HG03558 (cell line): ENCODE results near the gene EFTUD2.

Experiments used
- ATAC-seq: cut with Tn5 transposase; IDR thresholded peaks from one replicate; pipeline ENCODE4 v1.9.1; 2021; ENCODE audit warnings: moderate number of reproducible peaks; ENCODE audit not compliant: unreplicated experiment; ENCODE audit errors: extremely low read depth

Gene EFTUD2

GRCh38 chr17:44912763-44913544 lies 13.7 kb upstream of the EFTUD2 start:
- no peak for ATAC-seq

- ATAC-seq: no peak
Observed at GRCh38 chr17:44911133-44912001, 12.1 kb upstream of the EFTUD2 start.

- ATAC-seq: no peak
Observed at GRCh38 chr17:44910231-44911106, 11.2 kb upstream of the EFTUD2 start.

- ATAC-seq: no peak
Observed at GRCh38 chr17:44909681-44910144, 10.5 kb upstream of the EFTUD2 start.

- no peak for ATAC-seq
Observed at GRCh38 chr17:44908761-44909326, 9.6 kb upstream of the EFTUD2 start.

- ATAC-seq: no peak
Observed at GRCh38 chr17:44907729-44908470, 8.7 kb upstream of the EFTUD2 start.

- ATAC-seq: no peak
Observed at GRCh38 chr17:44906763-44907728, 7.8 kb upstream of the EFTUD2 start.

- ATAC-seq: no peak
Observed at GRCh38 chr17:44906010-44906646, 6.9 kb upstream of the EFTUD2 start.

- ATAC-seq: no peak
Observed at GRCh38 chr17:44905006-44906000, 6.1 kb upstream of the EFTUD2 start.

- ATAC-seq: no peak
Observed at GRCh38 chr17:44904001-44904984, 5.0 kb upstream of the EFTUD2 start.

GRCh38 chr17:44903012-44903685 lies 3.9 kb upstream of the EFTUD2 start:
- no peak for ATAC-seq

GRCh38 chr17:44902135-44902760 lies 3.0 kb upstream of the EFTUD2 start:
- no peak for ATAC-seq

GRCh38 chr17:44901411-44901921 lies 2.2 kb upstream of the EFTUD2 start:
- ATAC-seq: no peak

- no peak for ATAC-seq
Observed at GRCh38 chr17:44900894-44901293, 1.6 kb upstream of the EFTUD2 start.
